ENCODE results near the gene SH3TC1. TPM values are rescaled to one million over a fixed set of nuclear protein-coding genes. Genes with fewer than 3 reads are reported as not detected.

Gene SH3TC1
- polyA plus RNA-seq, 2 of the 4 experiments (the other 2 are of a cell fraction), result 2.8 to 7.4 TPM

DNA sequence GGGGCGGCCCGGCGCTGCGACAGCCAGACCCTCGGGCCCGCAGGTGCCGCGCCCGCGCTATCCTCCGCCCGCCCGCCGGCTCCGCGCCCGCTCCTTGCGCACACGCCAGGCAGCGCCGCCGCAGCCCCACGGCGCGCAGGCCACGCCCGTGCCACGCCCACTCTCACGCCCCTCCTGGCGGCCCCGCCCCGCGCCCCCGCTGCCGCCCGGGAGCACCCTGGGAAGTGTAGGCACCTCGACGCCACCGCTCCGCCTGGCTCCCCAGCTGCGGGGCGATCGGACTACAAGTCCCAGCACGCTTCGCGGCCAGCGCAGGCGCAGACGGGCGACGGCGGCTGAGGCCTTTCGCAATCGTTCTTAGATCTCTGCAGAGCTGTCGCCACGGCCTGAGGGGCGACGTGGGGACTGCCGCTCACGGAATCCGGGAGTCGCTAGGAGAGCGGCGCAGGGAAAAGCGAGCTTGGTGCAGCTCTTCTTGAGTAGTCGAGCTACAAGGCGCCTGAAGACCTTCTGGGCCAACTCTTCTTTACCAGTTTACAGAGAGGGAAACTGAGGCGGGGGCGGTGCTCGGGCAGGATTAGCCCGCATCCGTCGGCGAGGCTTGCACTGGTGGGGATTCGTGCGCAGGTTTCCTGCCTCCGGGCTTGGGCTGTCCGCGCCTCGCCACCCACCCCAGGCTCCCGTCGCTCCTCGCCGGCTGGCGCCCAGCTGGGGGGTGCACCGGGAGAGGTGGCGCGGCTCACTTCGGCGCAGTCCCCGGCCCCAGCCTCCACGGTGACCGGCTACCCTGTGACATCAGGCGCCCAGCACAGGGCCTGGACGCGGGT, 40.2 kb upstream of the SH3TC1 start, which contains the start of gene ABLIM2:
Gene ABLIM2 (minus strand): TSS at position 104 of the 827 bp plus-strand sequence. CDS start 124 bp downstream, outside the sequence.
- H3K4me2 ChIP-seq, result peak within 1 kb of the TSS; percentile 99
- TF ChIP-seq POLR2A (IDR thresholded peaks at IDR 0.05; ENCODE audit: low read length) (peak; percentile 73), EHF (CRISPR knock-in tag; IDR thresholded peaks at IDR 0.05) (no peak), CEBPB (IDR thresholded peaks at IDR 0.05) (peak; percentile 90 to 97)
- TF ChIP-seq, protein P1, sequence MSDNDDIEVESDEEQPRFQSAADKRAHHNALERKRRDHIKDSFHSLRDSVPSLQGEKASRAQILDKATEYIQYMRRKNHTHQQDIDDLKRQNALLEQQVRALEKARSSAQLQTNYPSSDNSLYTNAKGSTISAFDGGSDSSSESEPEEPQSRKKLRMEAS (IDR thresholded peaks at IDR 0.05), result peak; percentile 28; the same call in 1 of the 2 replicates
- H3K27ac ChIP-seq, result peak within 1 kb of the TSS; percentile 66 to 84
- WGBS (ENCODE audit: missing lambda C conversion rate), result 0% methylated on average over 3 of the region's 96 CpGs
- ATAC-seq (peak; percentile 87 to 97), DNase-seq (ENCODE audit: low read depth in 1 of 2, low spot score in 1 of 2) (peak; percentile 45 to 95), FAIRE-seq (peak; percentile 23)
- no peaks in the 10 kb centered on the region for H3K9me3 ChIP-seq
- ChIA-PET CTCF (interaction anchor here (2.7 kb wide), 1 partner anchor 18 kb away, joined by 11 read pairs; no protein-coding TSS in a partner anchor), POLR2A (no interaction called here)
- peak within 1 kb of the TSS; percentile 54 for H3K4me3 ChIP-seq
- peaks cover 3% of the 10 kb centered on the region; the same call in 1 of the 3 replicates for H3K4me1 ChIP-seq

DNA sequence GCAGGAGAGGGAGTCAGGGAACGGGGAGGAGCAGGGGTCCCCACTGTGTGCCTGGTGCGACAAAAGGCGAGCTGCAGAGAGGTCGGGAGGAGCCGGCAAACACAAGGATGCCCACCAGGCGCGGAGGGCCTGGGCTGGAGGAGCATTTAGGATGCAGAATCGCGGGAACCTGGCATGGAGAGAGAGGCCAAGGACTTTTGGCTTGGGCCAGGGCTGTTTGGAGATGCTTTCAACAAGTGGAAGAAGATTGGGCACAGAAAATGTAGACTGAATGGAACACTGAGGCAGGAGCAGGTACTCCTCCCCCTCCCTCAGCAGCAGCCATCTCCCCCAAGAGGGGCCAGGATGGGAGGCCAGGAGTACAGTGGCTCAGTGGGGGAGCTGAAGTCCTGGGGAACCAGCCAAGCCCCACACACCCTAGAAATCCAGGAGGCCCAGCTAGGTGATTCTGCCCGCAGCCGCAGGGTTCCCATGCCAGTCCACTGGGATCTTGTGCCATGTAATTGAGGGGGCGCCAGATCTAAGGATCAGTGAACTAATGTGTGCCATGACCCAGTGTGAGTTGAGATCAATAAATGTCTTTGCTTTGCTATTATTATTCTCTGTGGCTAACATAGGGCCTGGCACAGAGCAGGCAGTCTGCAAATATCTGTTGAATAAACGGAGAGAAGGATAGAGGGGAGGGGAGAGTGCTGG, 39.4 kb upstream of the SH3TC1 start:
- Histone ChIP-seq H3K27ac (peak overlapping the region; percentile 66 to 83; a peak in 5 of 6 replicates), H3K4me3 (peak overlapping the region; percentile 54), H3K9me3 (no peaks in the 10 kb centered on the region), H3K4me2 (peak overlapping the region; percentile 99), H3K4me1 (peaks cover 3% of the 10 kb centered on the region; the same call in 1 of the 3 replicates)
- POLR2A ChIA-PET, result no interaction called here
- 42% methylated on average over 13 of the region's 13 CpGs for WGBS (ENCODE audit: missing lambda C conversion rate)
- FAIRE-seq (no peak), DNase-seq (ENCODE audit: low read depth in 1 of 2, low spot score in 1 of 2) (no peak), ATAC-seq (peak in 1 of 2 experiments; percentile 3; a peak in 1 of 6 replicates)
- no peak for TF ChIP-seq ZFP36 (IDR thresholded peaks at IDR 0.05; ENCODE audit: borderline replicate concordance, partially characterized antibody)
- no peak for TF ChIP-seq HDAC2 (IDR thresholded peaks at IDR 0.05)
- no peak for TF ChIP-seq FOXS1 (CRISPR knock-in tag; IDR thresholded peaks at IDR 0.05)
- no peak for TF ChIP-seq RFX5 (IDR thresholded peaks at IDR 0.05)
- TF ChIP-seq, protein P2, sequence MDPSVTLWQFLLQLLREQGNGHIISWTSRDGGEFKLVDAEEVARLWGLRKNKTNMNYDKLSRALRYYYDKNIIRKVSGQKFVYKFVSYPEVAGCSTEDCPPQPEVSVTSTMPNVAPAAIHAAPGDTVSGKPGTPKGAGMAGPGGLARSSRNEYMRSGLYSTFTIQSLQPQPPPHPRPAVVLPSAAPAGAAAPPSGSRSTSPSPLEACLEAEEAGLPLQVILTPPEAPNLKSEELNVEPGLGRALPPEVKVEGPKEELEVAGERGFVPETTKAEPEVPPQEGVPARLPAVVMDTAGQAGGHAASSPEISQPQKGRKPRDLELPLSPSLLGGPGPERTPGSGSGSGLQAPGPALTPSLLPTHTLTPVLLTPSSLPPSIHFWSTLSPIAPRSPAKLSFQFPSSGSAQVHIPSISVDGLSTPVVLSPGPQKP (IDR thresholded peaks at IDR 0.05; ENCODE audit: low read depth, low read length), result no peak
- TF ChIP-seq TP53 (CRISPR knock-in tag; IDR thresholded peaks at IDR 0.05), result no peak
- no peak for TF ChIP-seq KDM1A (IDR thresholded peaks at IDR 0.05; ENCODE audit: low read depth)
- TF ChIP-seq GATA3 (IDR thresholded peaks at IDR 0.05; ENCODE audit: borderline replicate concordance), result no peak
- TF ChIP-seq CHD4 (IDR thresholded peaks at IDR 0.05; ENCODE audit: borderline replicate concordance), result no peak
- TF ChIP-seq, protein P1 (IDR thresholded peaks at IDR 0.05), result no peak
- TF ChIP-seq USF2 (IDR thresholded peaks at IDR 0.05), result no peak
- no peak for TF ChIP-seq BHLHE40 (IDR thresholded peaks at IDR 0.05; ENCODE audit: low read depth, low read length)
- TF ChIP-seq CHD2 (IDR thresholded peaks at IDR 0.05; ENCODE audit: low read length, partially characterized antibody), result no peak
- TF ChIP-seq, protein P3, sequence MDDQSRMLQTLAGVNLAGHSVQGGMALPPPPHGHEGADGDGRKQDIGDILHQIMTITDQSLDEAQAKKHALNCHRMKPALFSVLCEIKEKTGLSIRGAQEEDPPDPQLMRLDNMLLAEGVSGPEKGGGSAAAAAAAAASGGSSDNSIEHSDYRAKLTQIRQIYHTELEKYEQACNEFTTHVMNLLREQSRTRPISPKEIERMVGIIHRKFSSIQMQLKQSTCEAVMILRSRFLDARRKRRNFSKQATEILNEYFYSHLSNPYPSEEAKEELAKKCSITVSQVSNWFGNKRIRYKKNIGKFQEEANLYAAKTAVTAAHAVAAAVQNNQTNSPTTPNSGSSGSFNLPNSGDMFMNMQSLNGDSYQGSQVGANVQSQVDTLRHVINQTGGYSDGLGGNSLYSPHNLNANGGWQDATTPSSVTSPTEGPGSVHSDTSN (IDR thresholded peaks at IDR 0.05), result no peak
- TF ChIP-seq REST (IDR thresholded peaks at IDR 0.05), result no peak
- TF ChIP-seq HOXA7 (CRISPR knock-in tag; IDR thresholded peaks at IDR 0.05), result no peak
- CTCF ChIA-PET, result interaction anchor here (2.7 kb wide), 1 partner anchor 17 kb away, joined by 11 read pairs; no protein-coding TSS in a partner anchor
